Trophoblast cell (in vitro differentiated cells and primary cell): ENCODE results near the gene CDYL.

Experiments
- DNase-seq, 2 donors: peaks; one replicate each; pipeline ENCODE4 v3.0.0-alpha.2; 2016
- H2AFZ ChIP-seq: 2 replicates; pipeline ENCODE4 v1.6.1; 2013; ENCODE audit warnings: low read length, moderate library complexity, mild to moderate bottlenecking; ENCODE audit not compliant: insufficient read depth, poor library complexity
- H2AK5ac ChIP-seq: 2 replicates; pipeline ENCODE4 v1.6.1; 2013; ENCODE audit warnings: mild to moderate bottlenecking, low read length
- H2BK120ac ChIP-seq: 2 replicates; pipeline ENCODE4 v1.6.1; 2013; ENCODE audit warnings: low read length, mild to moderate bottlenecking, moderate library complexity; ENCODE audit not compliant: insufficient read depth, poor library complexity
- H2BK12ac ChIP-seq: 2 replicates; pipeline ENCODE4 v1.6.1; 2013; ENCODE audit warnings: mild to moderate bottlenecking, low read length, moderate library complexity
- H2BK5ac ChIP-seq: 2 replicates; pipeline ENCODE4 v1.6.1; 2013; ENCODE audit warnings: low read length, low read depth, moderate library complexity, mild to moderate bottlenecking; ENCODE audit not compliant: poor library complexity
- H3K14ac ChIP-seq: 2 replicates; pipeline ENCODE4 v1.6.1; 2013; ENCODE audit warnings: mild to moderate bottlenecking, low read length
- H3K18ac ChIP-seq: 2 replicates; pipeline ENCODE4 v1.6.1; 2013; ENCODE audit warnings: mild to moderate bottlenecking, low read length
- H3K23ac ChIP-seq: 2 replicates; pipeline ENCODE4 v1.6.1; 2013; ENCODE audit warnings: low read length
- H3K27ac ChIP-seq: 2 replicates; pipeline ENCODE4 v1.5.1; 2013; ENCODE audit warnings: low read depth, mild to moderate bottlenecking, inconsistent platforms, low read length, moderate library complexity
- H3K27me3 ChIP-seq: 2 replicates; pipeline ENCODE4 v1.6.1; 2013; ENCODE audit warnings: inconsistent platforms, mild to moderate bottlenecking, low read length, moderate library complexity; ENCODE audit not compliant: insufficient read depth
- H3K36me3 ChIP-seq, 2 experiments: 1 replicate in 1 of 2; 2 replicates in 1 of 2; pipeline ENCODE4 v1.6.1; 2013; ENCODE audit warnings: low read length in 2 of 2, mild to moderate bottlenecking in 2 of 2, moderate library complexity in 1 of 2; ENCODE audit not compliant: insufficient read depth in 2 of 2, control insufficient read depth in 1 of 2
- H3K4ac ChIP-seq: 2 replicates; pipeline ENCODE4 v1.6.1; 2013; ENCODE audit warnings: low read depth, mild to moderate bottlenecking, low read length, moderate library complexity
- H3K4me1 ChIP-seq, 2 experiments: 1 replicate in 1 of 2; 2 replicates in 1 of 2; pipeline ENCODE4 v1.6.1; 2013; ENCODE audit warnings: low read length in 2 of 2, mild to moderate bottlenecking in 2 of 2, moderate library complexity in 1 of 2; ENCODE audit not compliant: insufficient read depth in 2 of 2, control insufficient read depth in 1 of 2
- H3K4me2 ChIP-seq: 2 replicates; pipeline ENCODE4 v1.6.1; 2013; ENCODE audit warnings: inconsistent platforms, mild to moderate bottlenecking, low read length, moderate library complexity
- H3K4me3 ChIP-seq: 2 replicates; pipeline ENCODE4 v1.5.1; 2013; ENCODE audit warnings: mild to moderate bottlenecking, low read depth, low read length, inconsistent platforms
- H3K79me1 ChIP-seq: one replicate; pipeline ENCODE4 v1.6.1; 2013; ENCODE audit warnings: low read length
- H3K79me2 ChIP-seq: 2 replicates; pipeline ENCODE4 v1.6.1; 2013; ENCODE audit warnings: low read length, mild to moderate bottlenecking; ENCODE audit not compliant: control insufficient read depth, insufficient read depth, poor library complexity
- H3K9ac ChIP-seq: 2 replicates; pipeline ENCODE4 v1.6.1; 2013; ENCODE audit warnings: mild to moderate bottlenecking, low read length
- H3K9me3 ChIP-seq: 2 replicates; pipeline ENCODE4 v1.6.1; 2013; ENCODE audit warnings: low read depth, mild to moderate bottlenecking, control low read depth, inconsistent platforms, low read length; ENCODE audit not compliant: insufficient read depth
- H4K12ac ChIP-seq: 2 replicates; pipeline ENCODE4 v1.6.1; 2013; ENCODE audit warnings: low read depth, mild to moderate bottlenecking, low read length, moderate library complexity
- H4K8ac ChIP-seq: 2 replicates; pipeline ENCODE4 v1.6.1; 2013; ENCODE audit warnings: low read depth, mild to moderate bottlenecking, low read length, moderate library complexity
- H4K91ac ChIP-seq: one replicate; pipeline ENCODE4 v1.6.1; 2013; ENCODE audit warnings: low read depth, mild to moderate bottlenecking, low read length, moderate library complexity
- WGBS: extraction: QIAGEN DNeasy Blood & Tissue Kit; methylation state at CpG from one replicate; pipeline ENCODE4 v1.1.7; 2013; ENCODE audit warnings: missing lambda C conversion rate; ENCODE audit not compliant: insufficient read length, insufficient coverage; ENCODE audit errors: extremely low coverage; 5-methylcytosine and 5-hydroxymethylcytosine counted together

CDYL gene

GRCh38 chr6:4974962-4975361, 198.8 kb downstream of the CDYL start:
- Histone ChIP-seq H2BK12ac (no peak overlapping the region), H3K4ac (no peak overlapping the region), H2AK5ac (no peak overlapping the region), H4K91ac (no peak overlapping the region), H4K12ac (no peak overlapping the region), H3K27ac (no peak overlapping the region), H3K23ac (no peak overlapping the region), H4K8ac (no peak overlapping the region), H2BK120ac (no peak overlapping the region), H2AFZ (no peak overlapping the region), H3K4me1 (peaks cover 16 to 22% of the 10 kb centered on the region in 2 experiments), H3K79me2 (no peaks in the 10 kb centered on the region), H2BK5ac (no peak overlapping the region), H3K14ac (no peak overlapping the region), H3K9me3 (peaks cover 4% of the 10 kb centered on the region), H3K18ac (no peak overlapping the region), H3K4me3 (no peak overlapping the region), H3K79me1 (peaks cover 3% of the 10 kb centered on the region), H3K36me3 (peaks cover 0 to 3% of the 10 kb centered on the region in 2 experiments), H3K9ac (no peak overlapping the region), H3K27me3 (no peaks in the 10 kb centered on the region), H3K4me2 (no peak overlapping the region)
- no CpG with 5 or more reads among the region's 8 CpGs for WGBS
- no peak for DNase-seq

GRCh38 chr6:4975506-4975905, 199.3 kb downstream of the CDYL start:
- WGBS = no CpG with 5 or more reads among the region's 3 CpGs
- no peak overlapping the region for H3K23ac ChIP-seq

GRCh38 chr6:4977468-4977867, 201.3 kb downstream of the CDYL start:
- no peak overlapping the region for H3K4ac ChIP-seq
- H4K91ac ChIP-seq = no peak overlapping the region
- no CpG with 5 or more reads among the region's 5 CpGs for WGBS
- no peak overlapping the region for H3K27ac ChIP-seq
- no peak overlapping the region for H3K9ac ChIP-seq
- H3K23ac ChIP-seq = no peak overlapping the region
- no peak overlapping the region for H3K14ac ChIP-seq
- H3K36me3 ChIP-seq = peaks cover 0 to 3% of the 10 kb centered on the region in 2 experiments
- no peak overlapping the region for H2BK5ac ChIP-seq
- no peaks in the 10 kb centered on the region for H3K79me2 ChIP-seq
- no peak overlapping the region for H2BK12ac ChIP-seq
- no peak overlapping the region for H2AFZ ChIP-seq
- H3K4me2 ChIP-seq = no peak overlapping the region
- H3K79me1 ChIP-seq = peaks cover 1% of the 10 kb centered on the region
- DNase-seq = no peak
- no peak overlapping the region for H3K4me3 ChIP-seq
- no peak overlapping the region for H2AK5ac ChIP-seq
- no peak overlapping the region for H2BK120ac ChIP-seq
- H3K9me3 ChIP-seq = peaks cover 4% of the 10 kb centered on the region
- H3K27me3 ChIP-seq = no peaks in the 10 kb centered on the region
- no peak overlapping the region for H4K12ac ChIP-seq
- H3K18ac ChIP-seq = no peak overlapping the region
- peaks cover 13 to 19% of the 10 kb centered on the region in 2 experiments for H3K4me1 ChIP-seq
- no peak overlapping the region for H4K8ac ChIP-seq

More at GRCh38 chr6:4975506-4975905, 199.3 kb downstream of the CDYL start:
- Histone ChIP-seq H4K12ac (no peak overlapping the region), H3K36me3 (peaks cover 0 to 3% of the 10 kb centered on the region in 2 experiments), H3K14ac (no peak overlapping the region), H3K9me3 (peaks cover 4% of the 10 kb centered on the region), H3K4ac (no peak overlapping the region), H3K27ac (no peak overlapping the region), H3K18ac (no peak overlapping the region), H2BK5ac (no peak overlapping the region), H3K4me1 (peaks cover 16 to 21% of the 10 kb centered on the region in 2 experiments), H4K91ac (no peak overlapping the region), H3K4me2 (no peak overlapping the region), H4K8ac (no peak overlapping the region), H3K79me1 (peaks cover 3% of the 10 kb centered on the region), H3K27me3 (no peaks in the 10 kb centered on the region), H2AK5ac (no peak overlapping the region), H2BK120ac (no peak overlapping the region), H3K4me3 (no peak overlapping the region), H3K79me2 (no peaks in the 10 kb centered on the region), H2BK12ac (no peak overlapping the region), H3K9ac (no peak overlapping the region), H2AFZ (no peak overlapping the region)
- DNase-seq = no peak

- Histone ChIP-seq H2AFZ (no peak overlapping the region), H3K23ac (no peak overlapping the region), H3K4ac (no peak overlapping the region), H4K8ac (no peak overlapping the region), H3K79me1 (no peaks in the 10 kb centered on the region), H2AK5ac (no peak overlapping the region), H3K9me3 (peaks cover 4% of the 10 kb centered on the region), H3K14ac (no peak overlapping the region), H2BK12ac (no peak overlapping the region), H4K12ac (no peak overlapping the region), H3K79me2 (no peaks in the 10 kb centered on the region), H3K4me3 (no peak overlapping the region), H3K27ac (no peak overlapping the region), H2BK5ac (no peak overlapping the region), H3K18ac (no peak overlapping the region), H3K9ac (no peak overlapping the region), H3K4me1 (peaks cover 6 to 8% of the 10 kb centered on the region in 2 experiments), H3K36me3 (peaks cover 0 to 3% of the 10 kb centered on the region in 2 experiments), H2BK120ac (no peak overlapping the region), H3K4me2 (no peak overlapping the region), H4K91ac (no peak overlapping the region), H3K27me3 (no peaks in the 10 kb centered on the region)
- WGBS = no CpG with 5 or more reads among the region's 3 CpGs
- DNase-seq = no peak
These were observed 203.2 kb downstream of the CDYL start for GRCh38 chr6:4979426-4979825.
